Hepatocyte (in vitro differentiated cells): ENCODE results near the gene CLINT1.

ENCODE experiments used
- EZH2phosphoT487 ChIP-seq: fragments of 200-600 bp; sonication (generic); IDR thresholded peaks from one replicate; pipeline ENCODE4 v1.6.1; 2018; ENCODE audit warnings: antibody characterized with exemption, mild to moderate bottlenecking, low read depth, moderate library complexity; ENCODE audit not compliant: unreplicated experiment, severe bottlenecking
- TF ChIP-seq, protein P1 (sequence below): fragments of 200-600 bp; sonication (generic); IDR thresholded peaks from 2 replicates; pipeline ENCODE4 v1.5.1; 2016; ENCODE audit warnings: antibody characterized with exemption, mild to moderate bottlenecking; ENCODE audit not compliant: poor library complexity

DNA sequence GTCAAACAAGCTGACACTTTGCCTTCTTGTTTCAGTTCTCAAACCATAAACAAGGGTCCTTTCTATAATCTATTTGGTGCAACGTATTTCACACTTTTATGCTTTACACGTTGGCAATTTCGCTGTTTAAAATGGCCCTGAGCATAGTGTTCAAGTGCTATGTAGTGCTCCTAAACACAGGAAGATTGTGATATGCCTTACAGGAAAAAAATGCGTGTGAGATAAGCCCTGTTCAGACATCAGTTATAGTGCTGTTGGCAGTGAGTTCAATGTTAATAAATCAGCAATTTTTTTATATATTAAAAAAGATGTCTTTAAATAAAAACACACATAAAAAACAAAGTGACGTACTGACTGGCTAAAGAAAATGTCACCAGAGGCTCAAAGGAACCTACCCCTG, 23.9 kb downstream of the CLINT1 start:
- TF ChIP-seq, protein P1, sequence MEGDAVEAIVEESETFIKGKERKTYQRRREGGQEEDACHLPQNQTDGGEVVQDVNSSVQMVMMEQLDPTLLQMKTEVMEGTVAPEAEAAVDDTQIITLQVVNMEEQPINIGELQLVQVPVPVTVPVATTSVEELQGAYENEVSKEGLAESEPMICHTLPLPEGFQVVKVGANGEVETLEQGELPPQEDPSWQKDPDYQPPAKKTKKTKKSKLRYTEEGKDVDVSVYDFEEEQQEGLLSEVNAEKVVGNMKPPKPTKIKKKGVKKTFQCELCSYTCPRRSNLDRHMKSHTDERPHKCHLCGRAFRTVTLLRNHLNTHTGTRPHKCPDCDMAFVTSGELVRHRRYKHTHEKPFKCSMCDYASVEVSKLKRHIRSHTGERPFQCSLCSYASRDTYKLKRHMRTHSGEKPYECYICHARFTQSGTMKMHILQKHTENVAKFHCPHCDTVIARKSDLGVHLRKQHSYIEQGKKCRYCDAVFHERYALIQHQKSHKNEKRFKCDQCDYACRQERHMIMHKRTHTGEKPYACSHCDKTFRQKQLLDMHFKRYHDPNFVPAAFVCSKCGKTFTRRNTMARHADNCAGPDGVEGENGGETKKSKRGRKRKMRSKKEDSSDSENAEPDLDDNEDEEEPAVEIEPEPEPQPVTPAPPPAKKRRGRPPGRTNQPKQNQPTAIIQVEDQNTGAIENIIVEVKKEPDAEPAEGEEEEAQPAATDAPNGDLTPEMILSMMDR: no peak
- no peak for TF ChIP-seq EZH2phosphoT487
